ENCODE data around the gene KCNN4.

GRCh38 chr19:43752287-43752875 is 28.4 kb downstream of the KCNN4 start:
- no peak for TF ChIP-seq POLR2A (IDR thresholded peaks at IDR 0.05)
- TF ChIP-seq CTCF (IDR thresholded peaks at IDR 0.05), result no peak

Measured in heart left ventricle (tissue), 13 donors.